A172 (cell line): ENCODE data around the gene LRRC27. TPM values are rescaled to one million over a fixed set of nuclear protein-coding genes. Genes with fewer than 3 reads are reported as not detected.
"Not testable (repeated sequence)": the region's sequence is repeated elsewhere in the genome, so short reads cannot be mapped to it uniquely, and the experiment has no call there.

ENCODE experiments used
- DNase-seq: peaks from one replicate; pipeline ENCODE4 v3.0.0-alpha.2; 2015; ENCODE audit warnings: low spot score
- total RNA-seq: library from RNA; depleted of rRNA; stranded (reverse); fragments of >200 nt; shearing (Covaris generic); gene quantifications from 2 replicates; pipeline ENCODE4 v1.2.3, GENCODE V29; 2014

LRRC27 gene
- total RNA-seq, 1 experiment from 2014 or later = 1.6 TPM

GRCh38 chr10:132374612-132375011, 42.6 kb downstream of the LRRC27 start:
- no peak for DNase-seq

GRCh38 chr10:132375116-132375794, 43.3 kb downstream of the LRRC27 start:
- DNase-seq = no peak

DNA sequence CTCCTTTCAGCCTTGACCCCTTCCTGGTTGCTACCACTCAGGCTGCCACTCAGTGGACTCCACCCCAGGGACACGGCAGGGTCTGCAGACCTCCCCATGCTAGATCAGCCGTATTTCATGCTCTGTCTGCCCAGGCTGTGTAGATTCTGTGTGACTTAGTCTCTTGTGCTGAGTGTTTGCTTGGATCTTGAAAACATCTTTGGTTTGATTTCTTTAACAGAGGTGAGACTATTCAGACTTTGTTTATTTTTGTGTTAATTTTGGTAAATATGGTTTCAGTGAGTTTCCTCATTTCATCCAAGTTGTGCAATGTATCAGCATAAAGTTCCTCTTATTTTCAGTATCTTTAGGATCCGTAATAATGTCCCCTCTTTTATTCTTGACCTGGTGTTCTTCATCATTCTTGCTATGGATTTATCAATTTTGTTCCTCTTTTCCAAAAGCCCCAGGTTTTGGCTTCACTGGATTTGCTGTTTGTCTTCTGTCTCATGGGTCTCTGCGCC, 43.9 kb downstream of the LRRC27 start:
- DNase-seq = no peak

DNA sequence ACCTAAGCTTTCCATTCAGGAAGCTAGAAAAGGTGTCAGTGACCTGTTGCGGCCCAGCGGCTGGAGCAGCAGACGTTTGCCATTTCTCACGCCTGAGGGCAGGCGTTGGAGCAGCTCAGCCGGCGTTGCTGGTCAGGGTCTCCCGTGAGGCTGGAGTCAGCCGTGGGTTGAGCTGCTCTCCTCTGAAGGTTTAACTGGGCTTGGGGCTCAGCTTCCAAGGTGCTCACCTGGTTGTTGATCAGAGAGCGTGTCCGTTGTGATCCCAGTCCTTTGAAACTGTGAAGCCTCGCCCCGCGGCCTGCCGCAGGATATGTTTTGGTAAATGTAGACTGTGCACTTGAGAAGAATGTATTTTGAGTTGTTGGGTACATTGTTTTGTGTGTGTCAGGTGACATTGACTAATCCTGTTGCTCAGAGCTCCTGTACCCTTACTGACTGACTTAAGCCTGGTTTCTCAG, 44.4 kb downstream of the LRRC27 start:
- no peak for DNase-seq

DNA sequence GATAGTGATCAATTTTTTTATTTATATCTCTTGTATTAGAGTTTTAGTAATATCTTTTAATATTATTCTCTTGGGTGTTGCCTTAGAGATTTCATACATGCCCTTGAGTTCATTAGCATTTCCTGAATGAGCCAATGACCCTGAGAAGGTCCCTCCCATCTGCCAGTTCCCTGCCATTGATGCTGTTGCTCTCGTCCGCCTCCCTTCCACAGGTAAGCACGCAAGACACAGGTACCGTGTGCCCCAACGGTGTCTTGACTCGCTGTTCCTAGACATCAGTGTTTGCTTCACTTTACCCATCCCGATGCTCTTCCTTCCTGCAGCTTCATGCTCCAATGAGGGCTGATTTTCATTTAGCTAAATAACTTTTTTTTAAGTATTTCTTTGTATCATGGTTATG, 45.3 kb downstream of the LRRC27 start:
- no peak for DNase-seq

DNA sequence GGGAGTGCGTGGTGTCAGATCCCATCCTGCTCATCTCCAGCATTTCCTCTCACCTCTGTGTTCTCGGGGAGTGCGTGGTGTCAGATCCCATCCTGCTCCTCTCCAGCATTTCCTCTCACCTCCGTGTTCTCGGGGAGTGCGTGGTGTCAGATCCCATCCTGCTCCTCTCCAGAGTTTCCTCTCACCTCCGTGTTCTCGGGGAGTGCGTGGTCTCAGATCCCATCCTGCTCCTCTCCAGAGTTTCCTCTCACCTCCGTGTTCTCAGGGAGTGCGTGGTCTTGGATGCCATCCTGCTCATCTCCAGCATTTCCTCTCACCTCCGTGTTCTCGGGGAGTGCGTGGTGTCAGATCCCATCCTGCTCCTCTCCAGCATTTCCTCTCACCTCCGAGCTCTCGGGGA, 47.0 kb downstream of the LRRC27 start:
- DNase-seq = not testable (repeated sequence)

DNA sequence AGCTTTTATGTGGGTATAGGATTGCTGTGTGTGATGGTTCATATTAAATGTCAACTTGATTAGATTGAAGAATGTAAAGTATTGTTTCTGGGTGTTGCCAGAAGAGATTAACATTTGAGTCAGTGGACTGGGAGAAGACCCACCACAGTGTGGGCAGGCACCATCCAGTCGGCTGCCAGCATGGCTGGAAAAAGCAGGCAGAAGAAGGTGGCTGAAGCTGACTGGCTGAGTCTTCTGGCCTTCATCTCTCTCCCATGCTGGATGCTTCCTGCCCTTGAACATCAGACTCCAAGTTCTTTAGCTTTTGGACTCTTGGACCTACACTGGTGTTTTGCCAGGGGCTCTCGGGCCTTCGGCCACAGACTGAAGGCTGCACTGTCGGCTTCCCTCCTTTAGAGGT, 49.0 kb downstream of the LRRC27 start:
- not testable (repeated sequence) for DNase-seq

GRCh38 chr10:132381741-132382140, 49.7 kb downstream of the LRRC27 start:
- no peak for DNase-seq

GRCh38 chr10:132382231-132382922, 50.4 kb downstream of the LRRC27 start:
- DNase-seq = no peak

GRCh38 chr10:132383101-132383500, 51.1 kb downstream of the LRRC27 start:
- no peak for DNase-seq

DNA sequence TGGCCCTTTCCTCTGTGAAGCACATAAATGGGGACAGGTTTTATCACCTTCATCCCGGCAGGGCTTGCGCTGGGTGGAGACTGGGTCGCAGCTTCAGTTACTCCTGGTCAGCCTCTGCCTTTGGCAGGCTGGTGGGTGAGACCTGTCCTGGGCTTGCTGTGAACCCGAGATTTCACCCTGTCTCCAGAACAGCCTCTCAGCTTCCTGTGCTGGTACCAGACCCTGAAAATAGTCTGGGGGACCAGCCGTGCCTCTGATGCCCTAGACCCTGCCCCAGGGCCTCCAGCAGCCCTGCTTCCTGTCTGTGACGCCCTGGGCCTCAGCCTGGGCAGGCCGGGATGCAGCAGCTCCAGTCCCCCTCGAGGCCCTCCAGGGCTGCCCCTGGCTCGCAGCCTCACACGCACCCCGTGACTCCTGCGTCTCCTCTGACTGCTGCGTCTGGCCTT, 51.8 kb downstream of the LRRC27 start:
- DNase-seq = no peak

DNA sequence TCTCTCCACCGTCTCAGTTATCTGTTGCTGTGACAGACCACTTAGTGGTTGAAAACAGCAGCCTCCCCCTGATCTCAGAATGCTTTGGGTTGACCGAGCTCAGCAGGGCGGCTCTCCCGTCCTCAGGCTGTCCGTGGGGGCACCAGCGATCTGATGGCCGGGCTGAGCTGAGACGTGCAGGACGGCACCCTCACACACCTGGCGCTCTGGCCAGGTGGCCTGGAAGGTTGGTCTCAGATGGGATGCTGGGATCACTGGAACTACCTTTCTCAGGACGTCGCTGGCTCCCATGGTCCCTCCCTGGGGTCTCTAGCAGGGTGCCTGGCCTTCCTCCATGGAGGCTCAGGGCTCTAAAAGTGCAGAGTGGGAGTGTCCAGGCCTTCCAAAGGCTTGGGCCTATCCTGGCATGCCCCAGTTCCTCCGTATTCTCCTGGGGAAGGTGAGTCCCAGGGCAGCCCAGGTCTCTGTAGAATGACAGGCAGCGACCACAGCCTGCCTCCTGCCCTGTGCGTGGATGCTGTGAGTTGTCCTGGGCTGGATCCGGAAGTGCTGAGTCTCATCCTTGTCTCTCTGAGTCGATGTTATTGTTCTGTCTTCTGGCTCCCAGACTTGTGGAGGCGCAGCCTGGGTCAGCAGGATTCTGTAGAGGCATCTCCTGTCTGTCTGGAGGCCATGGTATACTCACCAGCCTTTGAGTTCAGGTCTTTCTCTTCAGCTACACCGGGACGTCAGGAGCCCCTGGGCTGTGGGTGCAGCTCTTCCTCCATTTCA, 52.8 kb downstream of the LRRC27 start:
- no peak for DNase-seq

- DNase-seq = no peak
These were observed 53.3 kb downstream of the LRRC27 start for GRCh38 chr10:132385389-132385667.

DNA sequence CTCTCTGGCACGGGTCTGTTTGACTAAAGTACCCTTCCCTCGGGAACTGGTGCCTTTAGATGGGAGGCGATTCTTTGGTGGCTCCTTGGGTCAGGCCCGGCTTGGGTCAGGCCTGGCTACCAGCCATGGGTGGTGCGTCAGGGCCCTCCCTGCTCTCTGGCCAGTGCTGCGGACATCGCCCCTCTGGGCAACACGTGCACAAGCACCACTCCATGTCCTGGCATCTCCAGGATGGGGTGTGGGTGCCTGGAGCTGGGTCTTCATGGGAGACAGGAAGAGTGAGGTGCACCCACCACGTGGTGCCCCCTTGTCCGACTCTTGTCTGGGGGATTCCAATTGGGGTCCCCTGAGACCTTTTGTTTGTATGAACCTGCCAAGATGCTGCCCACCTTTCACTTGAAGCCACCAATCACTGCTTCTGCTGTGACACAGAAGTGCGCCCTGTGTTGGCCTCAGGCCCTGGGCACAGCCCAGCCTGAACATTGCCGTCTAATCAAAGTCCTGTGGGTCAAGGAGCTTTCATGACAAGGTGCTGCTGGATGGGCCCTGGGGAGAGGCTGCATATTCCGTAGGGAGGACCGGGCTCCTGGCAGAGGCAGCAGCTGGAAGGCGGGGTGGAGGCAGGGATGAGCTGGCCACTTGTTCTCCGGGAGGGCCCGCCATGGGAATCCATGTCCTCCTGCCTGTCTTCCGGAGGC, 53.9 kb downstream of the LRRC27 start:
- no peak for DNase-seq

GRCh38 chr10:132386419-132386831, 54.4 kb downstream of the LRRC27 start:
- DNase-seq = no peak

DNA sequence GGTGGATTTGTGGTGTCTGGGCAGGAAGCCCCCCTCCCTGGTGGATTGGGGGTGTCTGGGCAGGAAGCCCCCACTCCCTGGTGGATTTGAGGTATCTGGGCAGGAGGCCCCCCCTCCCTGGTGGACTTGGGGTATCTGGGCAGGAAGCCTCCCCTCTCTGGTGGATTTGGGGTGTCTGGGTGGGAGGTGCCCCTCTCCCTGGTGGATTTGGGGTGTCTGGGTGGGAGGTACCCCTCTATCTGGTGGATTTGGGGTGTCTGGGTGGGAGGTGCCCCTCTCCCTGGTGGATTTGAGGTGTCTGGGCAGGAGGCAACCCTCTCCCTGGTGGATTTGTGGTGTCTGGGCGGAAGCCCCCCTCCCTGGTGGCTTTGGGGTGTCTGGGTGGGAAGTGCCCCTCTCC, 54.9 kb downstream of the LRRC27 start:
- DNase-seq = not testable (repeated sequence)

GRCh38 chr10:132387764-132388210, 55.8 kb downstream of the LRRC27 start:
- DNase-seq = no peak

- DNase-seq = no peak
These were observed 57.0 kb downstream of the LRRC27 start for GRCh38 chr10:132388891-132389432.

DNA sequence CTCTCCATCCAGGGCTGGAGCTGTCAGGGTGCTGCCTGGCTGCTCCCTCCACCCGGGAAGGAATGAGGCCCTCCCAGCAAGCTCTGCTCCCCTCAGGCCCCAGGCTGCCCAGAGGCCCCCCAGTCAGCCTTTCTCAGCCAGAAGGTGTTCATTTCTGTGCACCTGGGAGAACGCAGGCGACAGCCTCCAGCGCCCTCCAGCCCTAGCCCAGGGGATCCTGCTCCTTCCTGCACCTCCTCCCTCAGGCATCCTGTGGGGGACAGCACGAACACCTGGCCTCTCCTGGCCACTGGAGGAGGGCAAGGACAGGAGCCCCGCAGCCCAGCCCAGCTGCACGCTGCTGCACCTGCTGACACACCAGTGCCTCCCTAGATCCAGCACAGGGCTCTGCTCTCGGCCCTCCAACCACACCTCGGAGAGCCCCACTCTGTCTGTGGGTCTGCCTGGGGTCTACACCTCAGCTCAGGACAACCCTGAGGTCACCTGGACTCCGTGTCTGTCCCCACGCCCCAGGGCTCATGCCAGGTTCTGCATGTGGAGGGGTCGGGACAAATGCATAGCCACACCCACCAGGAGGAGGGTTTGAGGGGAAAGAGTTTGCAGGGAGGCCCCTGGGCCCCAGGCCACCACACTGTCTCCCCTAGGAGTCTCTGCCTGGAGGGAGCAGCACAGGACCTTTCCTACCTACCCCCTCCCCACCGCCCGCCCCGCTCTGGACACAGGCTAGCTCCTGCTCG, 57.6 kb downstream of the LRRC27 start:
- DNase-seq = no peak

- no peak for DNase-seq
These were observed 58.4 kb downstream of the LRRC27 start for GRCh38 chr10:132390170-132390920.
